Nephron progenitor cell (in vitro differentiated cells): ENCODE measurements around the gene ANKS1B.

Source experiments
- DNase-seq: peaks from one replicate; pipeline ENCODE4 v3.0.0; 2021
- H3K27ac Mint-ChIP-seq: 2 replicates; pipeline ENCODE4 v1.8.0; 2021; ENCODE audit warnings: mild to moderate bottlenecking, moderate library complexity, mixed read lengths
- H3K27me3 Mint-ChIP-seq: 2 replicates; pipeline ENCODE4 v1.8.0; 2021; ENCODE audit warnings: mild to moderate bottlenecking, low read depth, mixed read lengths; ENCODE audit not compliant: poor library complexity
- H3K36me3 Mint-ChIP-seq: 2 replicates; pipeline ENCODE4 v1.8.0; 2021; ENCODE audit warnings: low read depth, mixed read lengths
- H3K4me1 Mint-ChIP-seq: 2 replicates; pipeline ENCODE4 v1.8.0; 2021; ENCODE audit warnings: mixed read lengths
- H3K4me3 Mint-ChIP-seq: 2 replicates; pipeline ENCODE4 v1.8.0; 2021; ENCODE audit warnings: mild to moderate bottlenecking, moderate library complexity, mixed read lengths
- H3K9me3 Mint-ChIP-seq: 2 replicates; pipeline ENCODE4 v1.8.0; 2021; ENCODE audit warnings: mild to moderate bottlenecking, moderate library complexity, mixed read lengths
- TF ChIP-seq, protein P1 (sequence below): fragments of 200-600 bp; sonication (generic); IDR thresholded peaks from 2 replicates; pipeline ENCODE4 v1.5.0; 2021; ENCODE audit warnings: antibody characterized with exemption

ANKS1B gene

DNA sequence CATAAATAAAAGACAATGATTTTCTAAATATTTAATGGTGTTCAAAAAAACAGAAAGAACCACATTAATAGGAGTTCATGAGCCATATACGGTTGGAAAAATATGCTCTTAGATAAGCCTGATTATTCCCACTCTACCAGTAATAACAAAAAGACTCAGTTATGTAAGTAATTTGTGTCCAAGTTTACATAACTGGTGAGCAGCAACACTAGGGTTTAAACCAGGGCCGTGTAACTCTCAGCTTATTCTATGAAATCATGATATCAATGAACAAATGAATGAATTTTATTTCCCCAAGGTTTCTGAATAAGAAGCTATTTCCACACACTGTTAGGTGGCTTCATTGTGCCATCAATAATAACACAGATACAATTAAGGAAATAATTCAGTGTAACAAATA is 238.8 kb downstream of the ANKS1B start:
- H3K9me3 Mint-ChIP-seq: no peaks in the 10 kb centered on the region
- no peak overlapping the region for H3K4me3 Mint-ChIP-seq
- no peak for DNase-seq
- no peaks in the 10 kb centered on the region for H3K27me3 Mint-ChIP-seq
- TF ChIP-seq, protein P1, sequence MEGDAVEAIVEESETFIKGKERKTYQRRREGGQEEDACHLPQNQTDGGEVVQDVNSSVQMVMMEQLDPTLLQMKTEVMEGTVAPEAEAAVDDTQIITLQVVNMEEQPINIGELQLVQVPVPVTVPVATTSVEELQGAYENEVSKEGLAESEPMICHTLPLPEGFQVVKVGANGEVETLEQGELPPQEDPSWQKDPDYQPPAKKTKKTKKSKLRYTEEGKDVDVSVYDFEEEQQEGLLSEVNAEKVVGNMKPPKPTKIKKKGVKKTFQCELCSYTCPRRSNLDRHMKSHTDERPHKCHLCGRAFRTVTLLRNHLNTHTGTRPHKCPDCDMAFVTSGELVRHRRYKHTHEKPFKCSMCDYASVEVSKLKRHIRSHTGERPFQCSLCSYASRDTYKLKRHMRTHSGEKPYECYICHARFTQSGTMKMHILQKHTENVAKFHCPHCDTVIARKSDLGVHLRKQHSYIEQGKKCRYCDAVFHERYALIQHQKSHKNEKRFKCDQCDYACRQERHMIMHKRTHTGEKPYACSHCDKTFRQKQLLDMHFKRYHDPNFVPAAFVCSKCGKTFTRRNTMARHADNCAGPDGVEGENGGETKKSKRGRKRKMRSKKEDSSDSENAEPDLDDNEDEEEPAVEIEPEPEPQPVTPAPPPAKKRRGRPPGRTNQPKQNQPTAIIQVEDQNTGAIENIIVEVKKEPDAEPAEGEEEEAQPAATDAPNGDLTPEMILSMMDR: no peak
- H3K36me3 Mint-ChIP-seq: no peaks in the 10 kb centered on the region
- H3K27ac Mint-ChIP-seq: no peak overlapping the region
- no peaks in the 10 kb centered on the region for H3K4me1 Mint-ChIP-seq

DNA sequence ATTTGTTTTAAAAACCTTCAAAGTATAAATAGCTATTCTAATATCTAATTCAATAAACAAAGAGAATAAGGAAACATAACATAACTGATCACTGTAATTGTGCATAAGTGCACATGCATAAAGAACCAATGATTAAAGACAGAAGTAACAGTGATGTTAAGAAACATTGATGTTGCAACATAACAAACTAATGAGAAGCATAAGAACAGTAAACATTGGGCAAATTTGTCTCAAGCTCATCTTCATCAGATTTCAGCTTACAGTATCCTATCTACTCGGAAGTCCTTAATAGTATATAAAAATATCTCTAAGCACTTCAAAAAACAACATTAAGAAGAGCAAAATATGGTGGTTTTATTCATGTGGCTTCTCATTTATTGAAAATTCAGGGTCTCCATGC is 239.6 kb downstream of the ANKS1B start:
- no peak for DNase-seq
- no peaks in the 10 kb centered on the region for H3K9me3 Mint-ChIP-seq
- H3K4me1 Mint-ChIP-seq: no peaks in the 10 kb centered on the region
- no peaks in the 10 kb centered on the region for H3K27me3 Mint-ChIP-seq
- no peak overlapping the region for H3K4me3 Mint-ChIP-seq
- no peaks in the 10 kb centered on the region for H3K36me3 Mint-ChIP-seq
- no peak overlapping the region for H3K27ac Mint-ChIP-seq
- TF ChIP-seq, protein P1: no peak

DNA sequence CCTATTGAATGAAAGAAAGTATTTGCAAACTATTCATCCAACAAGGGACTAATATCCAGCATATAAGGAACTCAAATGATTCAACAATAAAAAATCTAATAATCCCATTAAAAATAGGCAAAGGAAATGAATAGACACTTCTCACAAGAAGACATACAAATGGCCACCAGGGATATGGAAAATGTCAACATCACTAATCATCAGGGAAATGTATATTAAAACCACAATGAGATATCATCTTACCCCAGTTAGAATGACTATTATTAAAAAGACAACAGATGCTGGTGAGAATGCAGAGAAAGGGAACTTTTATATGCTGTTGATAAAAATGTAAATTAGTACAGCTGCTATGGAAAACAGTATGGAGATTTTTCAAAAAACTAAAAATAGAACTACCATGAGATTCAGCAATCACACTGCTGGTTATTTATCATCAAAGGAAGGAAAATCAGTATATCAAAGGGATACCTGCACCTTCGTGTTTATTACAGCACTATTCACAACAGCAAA is 247.9 kb downstream of the ANKS1B start:
- Mint-ChIP-seq H3K36me3 (no peaks in the 10 kb centered on the region), H3K9me3 (no peaks in the 10 kb centered on the region), H3K27ac (peak overlapping the region; percentile 57), H3K4me1 (no peaks in the 10 kb centered on the region), H3K27me3 (no peaks in the 10 kb centered on the region), H3K4me3 (no peak overlapping the region)
- no peak for DNase-seq
- TF ChIP-seq, protein P1: no peak

DNA sequence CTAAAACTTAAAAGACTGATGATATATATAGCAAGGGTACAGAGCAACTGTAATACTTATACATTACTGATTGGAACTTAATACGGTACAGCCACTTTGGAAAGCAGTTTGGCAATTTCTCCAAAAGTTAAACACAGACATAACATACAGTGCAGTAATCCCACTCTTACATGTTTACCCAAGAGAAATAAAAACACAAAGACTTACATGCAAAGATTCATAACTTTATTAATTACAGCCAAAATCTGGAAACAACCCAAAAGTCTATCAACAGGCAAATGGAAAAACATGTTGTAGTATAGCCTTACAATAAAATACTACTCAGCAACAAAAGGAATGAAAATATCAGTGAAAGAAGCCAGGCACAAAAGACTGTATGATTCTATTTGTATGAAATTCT is 252.6 kb downstream of the ANKS1B start:
- Mint-ChIP-seq H3K27ac (no peak overlapping the region), H3K27me3 (no peaks in the 10 kb centered on the region), H3K9me3 (peaks cover 13% of the 10 kb centered on the region), H3K4me1 (no peaks in the 10 kb centered on the region), H3K4me3 (no peak overlapping the region), H3K36me3 (no peaks in the 10 kb centered on the region)
- no peak for DNase-seq
- TF ChIP-seq, protein P1: no peak

DNA sequence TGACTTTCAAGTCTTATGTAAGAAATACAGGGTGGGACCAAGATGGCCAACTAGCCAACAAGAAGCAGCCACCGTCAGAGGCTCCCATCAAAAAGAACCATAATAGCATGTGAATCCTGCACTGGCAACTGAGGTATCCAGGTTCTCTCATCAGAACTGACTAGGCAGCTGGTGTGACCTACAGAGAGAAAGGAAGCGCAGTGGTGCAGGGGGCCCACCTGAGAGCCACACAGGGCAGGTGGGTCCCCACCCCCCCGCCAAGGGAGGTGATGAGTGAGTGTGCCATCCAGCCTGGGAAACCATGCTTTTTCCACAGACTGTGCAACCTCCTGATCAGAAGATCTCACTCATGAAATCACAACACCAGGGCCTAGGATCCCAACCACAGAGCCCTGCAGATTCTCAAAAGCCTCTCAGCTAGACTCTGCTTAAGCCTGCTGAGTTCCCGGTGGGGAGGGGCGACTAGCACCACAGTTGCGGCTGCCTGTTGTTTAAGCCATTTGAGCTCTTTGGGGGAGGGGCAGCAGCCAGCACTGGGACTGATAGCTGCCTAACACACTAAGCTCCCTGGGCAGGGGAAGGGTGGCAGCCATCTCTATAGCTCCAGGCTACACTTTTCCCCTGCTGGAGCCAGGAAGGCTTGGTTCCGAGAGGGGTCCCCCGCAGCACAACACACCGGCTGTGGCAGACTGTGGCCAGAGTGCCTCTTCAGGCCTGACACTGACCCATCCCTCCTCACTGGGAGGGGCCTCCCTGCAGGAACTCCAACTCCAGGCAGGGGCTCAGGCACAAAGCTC is 261.8 kb downstream of the ANKS1B start:
- DNase-seq: peak; percentile 1
- Mint-ChIP-seq H3K36me3 (no peaks in the 10 kb centered on the region), H3K4me3 (no peak overlapping the region), H3K27ac (no peak overlapping the region), H3K9me3 (peaks cover 15% of the 10 kb centered on the region), H3K4me1 (no peaks in the 10 kb centered on the region), H3K27me3 (no peaks in the 10 kb centered on the region)
- TF ChIP-seq, protein P1: no peak
